Measurements from ENCODE around the gene TRAF1. TPM values are rescaled to one million over a fixed set of nuclear protein-coding genes. Genes with fewer than 3 reads are reported as not detected.

Gene TRAF1
- total and polyA plus RNA-seq, 10 of the 15 experiments (the other 5 are each of a cell fraction or from before 2014, with no cell fraction given), result 13.8 to 163 (median 128) TPM

- TF ChIP-seq ZBTB4 (CRISPR knock-in tag; IDR thresholded peaks at IDR 0.05) (no peak), REST (IDR thresholded peaks at IDR 0.05; ENCODE audit: low read depth, low read length) (no peak), SREBF2 (IDR thresholded peaks at IDR 0.05; ENCODE audit: low read length) (no peak), SP1 (IDR thresholded peaks at IDR 0.05; ENCODE audit: low read depth, low read length) (peak; percentile 14), DPF2 (IDR thresholded peaks at IDR 0.05) (peak; percentile 75; the same call in 1 of the 2 replicates), IKZF1 (conservative IDR thresholded peaks at IDR 0.05) (peak; percentile 78), PRDM15 (CRISPR knock-in tag; IDR thresholded peaks at IDR 0.05) (no peak), SUPT20H (IDR thresholded peaks at IDR 0.05; ENCODE audit: borderline replicate concordance, control insufficient read depth, low read depth, low read length) (no peak), SRF (IDR thresholded peaks at IDR 0.05; ENCODE audit: low read depth in 2 of 2, low read length in 2 of 2) (no peak), NFIC (IDR thresholded peaks at IDR 0.05; ENCODE audit: low read depth, low read length) (no peak), EZH2 (IDR thresholded peaks at IDR 0.05; ENCODE audit: borderline replicate concordance, control insufficient read depth, low read depth, low read length) (no peak), EED (IDR thresholded peaks at IDR 0.05; ENCODE audit: low read depth) (peak; percentile 69), SKIL (IDR thresholded peaks at IDR 0.05; ENCODE audit: low read depth, poor library complexity, severe bottlenecking) (no peak), ZNF384 (IDR thresholded peaks at IDR 0.05; ENCODE audit: borderline replicate concordance, low read depth, low read length) (no peak), RUNX3 (IDR thresholded peaks at IDR 0.05; ENCODE audit: low read length) (no peak), HDAC6 (IDR thresholded peaks at IDR 0.05; ENCODE audit: unreplicated experiment) (no peak)
These were observed 50.4 kb downstream of the TRAF1 start (continued) for GRCh38 chr9:120875954-120876841.
